Small intestine (tissue), 7 donors: Measurements from ENCODE around the gene GRID2. TPM values are rescaled to one million over a fixed set of nuclear protein-coding genes. Genes with fewer than 3 reads are reported as not detected.

Experiments
- DNase-seq, 2 donors: peaks; one replicate each; pipeline versions ENCODE4 v3.0.0 to v3.0.0-alpha.2; 2013
- FAIRE-seq: peaks from 2 replicates; lab custom pipeline; 2012; peaks lifted over from hg19 to GRCh38; lab: Jason Lieb, UNC
- H3K27ac ChIP-seq, 3 donors: one replicate each; pipeline ENCODE4 v1.5.1; 2013; ENCODE audit warnings: low read length in 2 of 3, mild to moderate bottlenecking in 2 of 3, control low read depth in 1 of 3, inconsistent platforms in 1 of 3, low read depth in 1 of 3, moderate library complexity in 1 of 3
- H3K27me3 ChIP-seq, 3 donors: one replicate each; pipeline ENCODE4 v1.6.1; 2013; ENCODE audit warnings: low read length in 3 of 3, inconsistent platforms in 1 of 3; ENCODE audit not compliant: control insufficient read depth in 3 of 3, insufficient read depth in 3 of 3
- H3K36me3 ChIP-seq, 3 donors: one replicate each; pipeline ENCODE4 v1.6.1; 2013; ENCODE audit warnings: low read length in 3 of 3, inconsistent platforms in 1 of 3, low read depth in 1 of 3, mild to moderate bottlenecking in 1 of 3, moderate library complexity in 1 of 3; ENCODE audit not compliant: control insufficient read depth in 3 of 3, insufficient read depth in 2 of 3
- H3K4me1 ChIP-seq, 3 donors: one replicate each; pipeline ENCODE4 v1.6.1; 2013; ENCODE audit warnings: low read length in 2 of 3, inconsistent platforms in 1 of 3, low read depth in 1 of 3, mild to moderate bottlenecking in 1 of 3, moderate library complexity in 1 of 3; ENCODE audit not compliant: control insufficient read depth in 3 of 3, insufficient read depth in 2 of 3
- H3K4me3 ChIP-seq, 3 donors: one replicate each; pipeline ENCODE4 v1.5.1; 2013; ENCODE audit warnings: low read length in 3 of 3, control low read depth in 1 of 3, inconsistent platforms in 1 of 3, low read depth in 1 of 3, mild to moderate bottlenecking in 1 of 3, moderate library complexity in 1 of 3
- H3K9me3 ChIP-seq, 2 donors: one replicate each; pipeline ENCODE4 v1.6.1; 2013; ENCODE audit warnings: low read depth in 1 of 2, low read length in 1 of 2; ENCODE audit not compliant: control insufficient read depth in 2 of 2, insufficient read depth in 1 of 2
- WGBS, 3 donors: extraction: QIAGEN DNeasy Blood & Tissue Kit; methylation state at CpG; one replicate each; pipeline ENCODE4 v1.1.7; 2013; 5-methylcytosine and 5-hydroxymethylcytosine counted together
- polyA plus RNA-seq, 4 donors: library from polyadenylated mRNA; stranded (reverse) in 3 of 4; unstranded in 1 of 4; fragments of 200-250 nt in 3 of 4; fragments of 120-200 nt in 1 of 4; gene quantifications; one replicate each; pipeline versions ENCODE4 v1.2.1 to v1.2.3, GENCODE V29; 2013
- donor health status: healthy with polysubstance abuse.
- donor health status: control.
- donor health status: control.
- donor health status: Bipolar disorder and iron deficiency.
- donor health status: healthy.

The GRID2 gene
- polyA plus RNA-seq, 4 donors, result 0.06 to 0.27 (median 0.21) TPM; not detected in 1

- no peak for FAIRE-seq
- DNase-seq, result no peak
- H3K27ac ChIP-seq, result no peak overlapping the region
- no peak overlapping the region for H3K4me3 ChIP-seq
- 80 to 92% (median 87%) methylated on average over 3 of the region's 3 CpGs for WGBS, 3 donors
- H3K27me3 ChIP-seq, result no peaks in the 10 kb centered on the region
- no peaks in the 10 kb centered on the region for H3K9me3 ChIP-seq
- no peaks in the 10 kb centered on the region for H3K4me1 ChIP-seq
- H3K36me3 ChIP-seq, result no peaks in the 10 kb centered on the region
These were observed 840.1 kb downstream of the GRID2 start for GRCh38 chr4:93143902-93144301.

- Histone ChIP-seq H3K4me3 (no peak overlapping the region), H3K36me3 (no peaks in the 10 kb centered on the region), H3K9me3 (peaks cover 0 to 3% of the 10 kb centered on the region in 2 donors), H3K27ac (no peak overlapping the region), H3K27me3 (no peaks in the 10 kb centered on the region), H3K4me1 (no peaks in the 10 kb centered on the region)
- 65 to 86% (median 67%) methylated on average over 1 of the region's 1 CpG for WGBS, 3 donors
- FAIRE-seq (no peak), DNase-seq (no peak)
These were observed 840.9 kb downstream of the GRID2 start for GRCh38 chr4:93144644-93145043.

DNA sequence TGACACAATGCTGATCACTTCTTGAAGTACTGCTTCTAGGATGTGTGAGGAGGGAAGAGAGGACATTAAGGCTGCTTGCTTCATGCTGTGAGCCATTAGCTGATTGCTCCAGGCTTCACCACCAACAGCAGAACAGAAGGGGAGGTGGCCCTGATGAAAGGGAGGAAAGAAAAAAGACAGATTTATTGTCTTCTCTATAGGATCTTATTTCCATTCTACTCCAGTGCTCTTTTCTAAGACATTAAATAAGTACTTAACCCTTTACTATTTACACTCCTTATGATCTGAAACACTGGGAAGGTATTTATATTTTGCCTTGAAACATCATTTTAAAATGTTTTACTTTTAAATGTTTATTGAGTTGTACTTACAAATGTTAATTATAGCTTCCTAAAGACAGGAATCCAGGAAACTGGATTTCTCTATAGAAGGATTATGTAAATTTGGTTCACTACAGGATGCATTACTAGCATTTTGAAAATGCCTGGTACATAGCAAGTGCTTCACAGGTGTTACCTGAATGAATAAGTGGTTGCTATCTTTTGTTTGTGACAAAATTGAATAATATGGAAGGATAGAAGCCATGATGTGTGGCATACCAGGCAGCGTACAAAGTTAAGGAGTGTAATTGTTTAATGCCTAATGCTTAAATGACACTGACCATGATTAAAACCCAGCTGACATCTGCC, 843.9 kb downstream of the GRID2 start:
- H3K4me3 ChIP-seq, result no peak overlapping the region
- H3K4me1 ChIP-seq, result no peaks in the 10 kb centered on the region
- no peaks in the 10 kb centered on the region for H3K27me3 ChIP-seq
- no peaks in the 10 kb centered on the region for H3K36me3 ChIP-seq
- peaks cover 0 to 3% of the 10 kb centered on the region in 2 donors for H3K9me3 ChIP-seq
- 84 to 93% (median 90%) methylated on average over 1 of the region's 1 CpG for WGBS, 3 donors
- DNase-seq (no peak), FAIRE-seq (no peak)
- no peak overlapping the region for H3K27ac ChIP-seq

- Histone ChIP-seq H3K9me3 (peaks cover 0 to 3% of the 10 kb centered on the region in 2 donors), H3K27me3 (no peaks in the 10 kb centered on the region)
- WGBS, 3 donors, result 11 to 65% (median 36%) methylated on average over 2 of the region's 2 CpGs
These were observed 848.7 kb downstream of the GRID2 start for GRCh38 chr4:93152491-93152890.

GRCh38 chr4:93157986-93158385, 854.2 kb downstream of the GRID2 start:
- Histone ChIP-seq H3K27ac (no peak overlapping the region), H3K27me3 (no peaks in the 10 kb centered on the region), H3K4me3 (no peak overlapping the region), H3K36me3 (no peaks in the 10 kb centered on the region), H3K9me3 (no peaks in the 10 kb centered on the region), H3K4me1 (no peaks in the 10 kb centered on the region)
- FAIRE-seq (no peak), DNase-seq (no peak)
- WGBS, 3 donors, result 55 to 75% (median 74%) methylated on average over 2 of the region's 2 CpGs

More at GRCh38 chr4:93152491-93152890, 848.7 kb downstream of the GRID2 start:
- no peak overlapping the region for H3K27ac ChIP-seq
- no peaks in the 10 kb centered on the region for H3K36me3 ChIP-seq
- DNase-seq, result peak; percentile 41 to 82
- H3K4me3 ChIP-seq, result no peak overlapping the region
- no peaks in the 10 kb centered on the region for H3K4me1 ChIP-seq
- FAIRE-seq, result no peak

GRCh38 chr4:93168053-93168452, 864.3 kb downstream of the GRID2 start:
- no peaks in the 10 kb centered on the region for H3K27me3 ChIP-seq
- no peaks in the 10 kb centered on the region for H3K4me1 ChIP-seq
- FAIRE-seq (no peak), DNase-seq (no peak)
- 90 to 95% (median 93%) methylated on average over 4 of the region's 4 CpGs for WGBS, 3 donors
- H3K4me3 ChIP-seq, result no peak overlapping the region
- H3K9me3 ChIP-seq, result no peaks in the 10 kb centered on the region
- no peaks in the 10 kb centered on the region for H3K36me3 ChIP-seq
- H3K27ac ChIP-seq, result no peak overlapping the region

DNA sequence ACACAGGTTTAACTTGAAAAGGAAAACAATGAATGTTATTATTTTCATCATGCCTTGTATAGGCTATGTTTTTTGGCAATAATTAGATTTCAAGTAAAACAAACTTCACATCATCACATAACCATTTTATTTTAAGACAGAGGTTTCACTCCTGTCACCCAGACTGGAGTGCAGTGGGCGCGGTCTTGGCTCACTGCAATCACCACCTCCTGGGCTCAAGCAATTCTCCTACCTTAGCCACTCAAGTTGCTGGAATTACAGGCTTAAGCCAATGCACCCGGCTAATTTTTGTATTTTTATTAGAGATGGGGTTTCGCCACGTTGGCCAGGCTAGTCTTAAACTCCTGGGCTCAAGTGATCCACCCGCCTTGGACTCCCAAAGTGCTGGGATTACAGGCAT, 866.2 kb downstream of the GRID2 start:
- Histone ChIP-seq H3K4me3 (no peak overlapping the region), H3K36me3 (no peaks in the 10 kb centered on the region), H3K27me3 (no peaks in the 10 kb centered on the region), H3K9me3 (no peaks in the 10 kb centered on the region), H3K27ac (no peak overlapping the region), H3K4me1 (no peaks in the 10 kb centered on the region)
- FAIRE-seq, result no peak
- DNase-seq, result no peak
- WGBS, 3 donors, result 89 to 96% (median 93%) methylated on average over 6 of the region's 6 CpGs

DNA sequence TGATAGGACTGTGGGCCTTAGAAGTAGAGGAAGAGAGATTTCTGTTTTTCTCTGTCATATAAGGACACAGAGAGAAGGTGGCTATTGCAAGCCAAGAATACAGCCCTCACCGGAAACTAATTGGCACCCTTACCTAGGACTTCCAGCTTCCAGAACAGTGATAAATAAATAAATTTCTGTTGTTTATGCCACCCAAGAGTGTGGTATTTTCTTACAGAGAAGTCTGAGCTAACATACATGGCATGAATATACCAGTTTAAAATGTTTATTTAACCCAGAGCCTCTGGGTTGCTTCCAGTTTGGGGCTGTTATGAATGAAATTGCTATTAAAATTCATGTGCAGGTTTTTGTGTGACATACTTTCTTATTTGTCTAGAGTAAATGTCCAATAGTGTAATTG, 870.8 kb downstream of the GRID2 start:
- no peaks in the 10 kb centered on the region for H3K27me3 ChIP-seq
- H3K4me3 ChIP-seq, result no peak overlapping the region
- 83 to 100% (median 93%) methylated on average over 1 of the region's 1 CpG for WGBS, 3 donors
- H3K27ac ChIP-seq, result no peak overlapping the region
- no peaks in the 10 kb centered on the region for H3K4me1 ChIP-seq
- FAIRE-seq (no peak), DNase-seq (no peak)
- no peaks in the 10 kb centered on the region for H3K9me3 ChIP-seq
- H3K36me3 ChIP-seq, result no peaks in the 10 kb centered on the region

DNA sequence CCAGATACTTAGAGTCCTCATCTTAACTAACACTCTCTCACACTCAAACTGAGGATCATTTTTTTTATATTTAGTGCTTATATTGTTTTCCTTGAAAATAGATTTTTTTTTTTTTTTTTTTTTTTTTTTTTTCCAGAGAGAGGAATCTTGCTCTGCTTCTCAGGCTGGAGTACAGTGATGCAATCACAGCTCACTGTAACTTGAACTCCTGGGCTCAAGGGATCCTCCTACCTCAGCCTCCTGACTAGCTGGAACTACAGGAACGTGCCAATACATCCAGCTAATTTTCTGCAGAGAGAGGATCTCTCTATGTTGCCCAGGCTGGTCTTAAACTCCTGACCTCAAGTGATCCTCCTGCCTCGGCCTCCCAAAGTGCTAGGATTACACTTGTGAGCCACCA, 874.5 kb downstream of the GRID2 start:
- H3K4me3 ChIP-seq, result no peak overlapping the region
- H3K4me1 ChIP-seq, result no peaks in the 10 kb centered on the region
- no peaks in the 10 kb centered on the region for H3K27me3 ChIP-seq
- H3K27ac ChIP-seq, result no peak overlapping the region
- no peak for FAIRE-seq
- DNase-seq, result no peak
- H3K36me3 ChIP-seq, result no peaks in the 10 kb centered on the region
- WGBS, 3 donors, result 77 to 82% (median 81%) methylated on average over 2 of the region's 2 CpGs
- H3K9me3 ChIP-seq, result no peaks in the 10 kb centered on the region
